GM13976 (cell line): ENCODE results near the gene SH3D19.
"Not testable (repeated sequence)": the region's sequence is repeated elsewhere in the genome, so short reads cannot be mapped to it uniquely, and the experiment has no call there.

Experiments used
- DNase-seq: peaks from one replicate; pipeline ENCODE4 v3.0.0; 2012; ENCODE audit warnings: low spot score
- CTCF ChIP-seq: IDR thresholded peaks from 2 replicates; pipeline ENCODE4 v1.5.1; 2012; ENCODE audit warnings: borderline replicate concordance, mild to moderate bottlenecking; ENCODE audit not compliant: insufficient read depth; ENCODE audit errors: extremely low read depth, missing control alignments, control extremely low read depth
- in situ Hi-C: fragments of 300-500 bp; cut with MboI; formaldehyde crosslinking; loops from one replicate; pipeline ENCODE4 v1.12.0; 2022; ENCODE audit warnings: low sequenced_read_pairs, mixed read lengths, inconsistent platforms; ENCODE audit not compliant: unreplicated experiment

Gene SH3D19

GRCh38 chr4:151092488-151092887 is 232.9 kb downstream of the SH3D19 start:
- no peak for TF ChIP-seq CTCF
- no peak for DNase-seq

GRCh38 chr4:151091047-151091446 is 234.4 kb downstream of the SH3D19 start:
- in situ Hi-C loops, result no loop called here
- TF ChIP-seq CTCF, result no peak
- no peak for DNase-seq

More at GRCh38 chr4:151092488-151092887, 232.9 kb downstream of the SH3D19 start:
- in situ Hi-C loops, result no loop called here

GRCh38 chr4:151087467-151087866 is 237.9 kb downstream of the SH3D19 start:
- no peak for DNase-seq
- no peak for TF ChIP-seq CTCF
- in situ Hi-C loops, result no loop called here

- in situ Hi-C loops, DNase-seq: not testable (repeated sequence)
Observed at GRCh38 chr4:151077978-151078377, 247.4 kb downstream of the SH3D19 start.

- TF ChIP-seq CTCF, result no peak
- DNase-seq, result no peak
- in situ Hi-C loops, result no loop called here
Observed at GRCh38 chr4:151074416-151074916, 250.9 kb downstream of the SH3D19 start.
